Measurements from ENCODE around the gene CAMK2A.

Gene CAMK2A

DNA sequence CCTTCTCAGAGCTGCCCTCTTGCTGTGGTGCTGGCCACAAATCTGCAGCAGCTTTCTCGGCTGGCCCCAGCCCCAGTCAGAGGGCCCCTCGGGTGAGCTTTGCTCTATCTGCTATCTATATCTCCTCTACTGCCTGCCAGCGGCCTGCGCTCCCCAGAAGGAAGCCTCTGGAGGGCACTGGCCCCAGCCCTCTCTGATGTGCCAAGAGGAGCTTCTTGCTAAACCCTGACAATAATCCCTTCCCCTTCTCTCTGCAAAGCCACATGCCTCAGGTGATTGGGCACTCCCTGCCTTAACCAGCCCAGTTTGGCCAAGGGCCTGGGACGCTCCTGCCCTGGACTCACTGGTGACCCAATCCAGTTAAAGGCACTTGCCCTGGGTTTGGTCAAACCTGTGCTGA lies 42.7 kb downstream of the CAMK2A start:
- in situ Hi-C loops (cut with HindIII; ENCODE audit: low sequenced_read_pairs) = no loop called here
- no peak overlapping the region for H3K4me3 ChIP-seq (ENCODE audit: low read depth, low read length)
- DNase-seq (ENCODE audit: low read depth) = no peak
- TF ChIP-seq, protein P1, sequence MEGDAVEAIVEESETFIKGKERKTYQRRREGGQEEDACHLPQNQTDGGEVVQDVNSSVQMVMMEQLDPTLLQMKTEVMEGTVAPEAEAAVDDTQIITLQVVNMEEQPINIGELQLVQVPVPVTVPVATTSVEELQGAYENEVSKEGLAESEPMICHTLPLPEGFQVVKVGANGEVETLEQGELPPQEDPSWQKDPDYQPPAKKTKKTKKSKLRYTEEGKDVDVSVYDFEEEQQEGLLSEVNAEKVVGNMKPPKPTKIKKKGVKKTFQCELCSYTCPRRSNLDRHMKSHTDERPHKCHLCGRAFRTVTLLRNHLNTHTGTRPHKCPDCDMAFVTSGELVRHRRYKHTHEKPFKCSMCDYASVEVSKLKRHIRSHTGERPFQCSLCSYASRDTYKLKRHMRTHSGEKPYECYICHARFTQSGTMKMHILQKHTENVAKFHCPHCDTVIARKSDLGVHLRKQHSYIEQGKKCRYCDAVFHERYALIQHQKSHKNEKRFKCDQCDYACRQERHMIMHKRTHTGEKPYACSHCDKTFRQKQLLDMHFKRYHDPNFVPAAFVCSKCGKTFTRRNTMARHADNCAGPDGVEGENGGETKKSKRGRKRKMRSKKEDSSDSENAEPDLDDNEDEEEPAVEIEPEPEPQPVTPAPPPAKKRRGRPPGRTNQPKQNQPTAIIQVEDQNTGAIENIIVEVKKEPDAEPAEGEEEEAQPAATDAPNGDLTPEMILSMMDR (IDR thresholded peaks at IDR 0.05; ENCODE audit: low read depth, low read length, missing control alignments) = no peak

DNA sequence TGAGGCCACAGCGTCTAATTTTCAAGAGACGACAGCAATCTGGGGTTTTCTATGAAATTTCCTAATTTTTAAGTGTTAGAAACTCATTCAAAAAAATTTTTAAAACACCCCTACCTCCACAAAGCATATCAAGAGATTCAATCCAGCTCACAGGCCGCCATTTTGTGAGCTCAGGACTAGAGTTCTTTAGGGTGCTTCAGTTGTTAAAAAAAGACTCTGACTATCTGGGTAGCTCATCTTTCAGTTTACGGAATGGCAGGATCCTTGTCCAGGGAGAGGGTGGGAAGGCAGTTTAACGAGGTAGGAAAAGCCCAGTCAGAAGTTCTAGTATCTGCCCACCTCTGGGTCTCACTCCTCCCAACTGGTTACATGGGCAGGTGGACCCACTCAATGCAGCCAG lies 43.1 kb downstream of the CAMK2A start:
- in situ Hi-C loops (cut with HindIII; ENCODE audit: low sequenced_read_pairs) = no loop called here

DNA sequence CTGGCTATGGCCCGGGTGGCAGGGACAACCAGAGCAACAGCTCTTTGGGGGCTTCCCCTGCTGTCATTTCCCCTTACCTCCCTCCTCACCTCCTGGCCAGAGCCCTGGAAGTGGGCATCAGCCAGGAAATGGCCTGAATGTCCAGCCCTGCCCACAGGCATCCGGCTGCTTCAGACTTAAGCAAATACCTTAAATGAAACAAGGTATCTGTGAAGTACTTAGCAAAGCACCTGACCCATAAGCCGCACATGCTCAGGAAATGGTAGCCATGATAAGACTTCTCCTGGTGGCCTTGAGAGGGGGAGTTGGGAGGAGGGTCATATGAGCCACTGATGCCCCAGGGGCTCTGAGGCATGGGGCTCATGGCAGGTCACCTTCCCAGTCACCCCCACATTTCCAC lies 43.8 kb downstream of the CAMK2A start:
- TF ChIP-seq, protein P1 (IDR thresholded peaks at IDR 0.05; ENCODE audit: low read depth, low read length, missing control alignments) = no peak
- no peak for DNase-seq (ENCODE audit: low read depth)
- in situ Hi-C loops (cut with HindIII; ENCODE audit: low sequenced_read_pairs) = no loop called here
- H3K4me3 ChIP-seq (ENCODE audit: low read depth, low read length) = no peak overlapping the region

More for the DNA sequence above, 43.1 kb downstream of the CAMK2A start:
- no peak overlapping the region for H3K4me3 ChIP-seq (ENCODE audit: low read depth, low read length)
- DNase-seq (ENCODE audit: low read depth) = no peak
- TF ChIP-seq, protein P1 (IDR thresholded peaks at IDR 0.05; ENCODE audit: low read depth, low read length, missing control alignments) = no peak

DNA sequence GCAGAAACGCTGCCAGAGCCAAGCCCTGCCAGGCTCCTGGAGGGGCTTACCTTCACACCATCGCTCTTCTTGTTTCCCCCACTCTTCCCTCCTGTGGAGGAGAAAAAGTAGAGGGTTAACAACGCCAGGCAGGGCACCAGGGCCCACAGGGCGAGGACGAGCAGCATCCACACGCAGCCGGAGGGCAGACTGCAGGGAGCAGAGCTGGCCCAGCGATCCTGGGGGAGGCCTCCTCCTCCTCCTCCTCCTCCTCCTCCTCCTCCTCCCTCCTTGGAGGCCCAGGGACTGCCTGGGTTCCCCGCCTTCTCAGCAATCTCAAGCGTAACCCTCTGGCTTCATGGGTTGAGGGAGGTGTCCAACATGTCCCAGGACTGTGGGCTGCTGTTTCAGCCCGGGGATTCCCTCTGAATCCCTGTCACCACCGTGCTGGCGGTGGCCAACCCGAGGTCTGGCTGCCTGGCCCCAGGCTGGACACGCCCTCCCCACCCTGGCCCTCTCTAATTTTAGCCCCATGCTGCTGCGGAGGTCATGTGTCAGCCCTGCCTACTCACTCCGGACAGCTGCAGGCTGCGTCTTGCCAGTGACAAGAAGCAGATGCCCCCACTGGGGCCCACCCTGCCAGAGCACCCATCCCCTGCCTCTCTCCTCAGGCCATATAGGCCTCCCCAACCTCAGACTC lies 44.3 kb downstream of the CAMK2A start:
- TF ChIP-seq, protein P1 (IDR thresholded peaks at IDR 0.05; ENCODE audit: low read depth, low read length, missing control alignments) = no peak
- DNase-seq (ENCODE audit: low read depth) = no peak
- in situ Hi-C loops (cut with HindIII; ENCODE audit: low sequenced_read_pairs) = no loop called here
- no peak overlapping the region for H3K4me3 ChIP-seq (ENCODE audit: low read depth, low read length)

DNA sequence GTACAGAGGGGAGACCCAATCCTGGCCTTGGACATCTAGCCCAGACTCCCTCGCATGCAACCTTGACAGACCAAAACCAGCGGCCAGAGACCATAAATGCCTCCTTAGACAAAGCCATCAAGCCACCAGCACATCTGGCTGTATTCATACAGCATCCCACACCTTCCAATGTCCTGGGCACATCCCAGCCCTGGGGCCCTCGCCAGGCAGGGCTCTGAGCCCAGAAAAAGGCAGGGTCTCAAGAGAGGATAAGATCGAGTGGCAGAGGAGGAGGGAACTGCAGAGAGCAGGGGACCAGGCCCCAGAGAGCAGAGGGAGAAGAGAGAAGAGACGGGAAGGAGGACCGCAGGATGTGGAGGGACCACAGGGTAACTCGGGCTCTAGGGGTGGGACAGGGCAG lies 45.4 kb downstream of the CAMK2A start:
- no peak overlapping the region for H3K4me3 ChIP-seq (ENCODE audit: low read depth, low read length)
- in situ Hi-C loops (cut with HindIII; ENCODE audit: low sequenced_read_pairs) = no loop called here
- no peak for DNase-seq (ENCODE audit: low read depth)
- TF ChIP-seq, protein P1 (IDR thresholded peaks at IDR 0.05; ENCODE audit: low read depth, low read length, missing control alignments) = no peak

DNA sequence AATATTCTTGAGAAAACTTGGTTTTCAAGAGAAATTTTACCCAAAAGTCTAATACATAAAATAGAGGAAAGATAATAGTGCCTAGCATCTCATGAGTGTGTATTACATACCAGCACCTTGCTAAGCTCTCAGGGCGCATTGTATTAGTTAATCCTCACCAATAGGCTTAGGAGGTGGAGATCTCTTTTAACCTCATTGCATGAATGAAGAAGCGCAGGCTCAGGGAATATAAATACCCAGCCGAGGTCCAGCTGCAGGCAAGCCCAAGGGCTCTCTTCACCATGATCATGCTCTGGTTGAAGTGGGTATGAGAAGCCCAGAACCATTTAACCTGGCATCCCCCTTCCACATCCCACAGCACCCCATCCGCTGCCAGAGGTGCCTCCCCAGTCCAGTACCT lies 46.0 kb downstream of the CAMK2A start:
- TF ChIP-seq, protein P1 (IDR thresholded peaks at IDR 0.05; ENCODE audit: low read depth, low read length, missing control alignments) = no peak
- no peak for DNase-seq (ENCODE audit: low read depth)
- no peak overlapping the region for H3K4me3 ChIP-seq (ENCODE audit: low read depth, low read length)
- in situ Hi-C loops (cut with HindIII; ENCODE audit: low sequenced_read_pairs) = no loop called here

Measured in astrocyte of the cerebellum (primary cell).